Ascending aorta (tissue), 2 donors: Measurements from ENCODE around the gene POLR1A. TPM values are rescaled to one million over a fixed set of nuclear protein-coding genes. Genes with fewer than 3 reads are reported as not detected.

Experiments used
- DNase-seq, 2 donors: peaks; one replicate each; pipeline ENCODE4 v3.0.0-alpha.2; 2019; ENCODE audit warnings: low spot score in 2 of 2
- H3K27ac ChIP-seq, 2 donors: fragments of 200-600 bp; sonication (generic); one replicate each; pipeline ENCODE4 v1.5.1; 2016 to 2017; ENCODE audit warnings: mild to moderate bottlenecking in 1 of 2
- H3K27me3 ChIP-seq: fragments of 200-600 bp; sonication (generic); one replicate; pipeline ENCODE4 v1.5.1; 2017
- H3K36me3 ChIP-seq, 2 donors: fragments of 200-600 bp; sonication (generic); one replicate each; pipeline ENCODE4 v1.5.1; 2016
- H3K4me1 ChIP-seq, 2 donors: fragments of 200-600 bp; sonication (generic); one replicate each; pipeline ENCODE4 v1.5.1; 2016 to 2017; ENCODE audit warnings: mild to moderate bottlenecking in 1 of 2
- H3K4me3 ChIP-seq, 2 donors: fragments of 200-600 bp; sonication (generic); one replicate each; pipeline ENCODE4 v1.5.1; 2016 to 2017; ENCODE audit warnings: mild to moderate bottlenecking in 1 of 2
- H3K9me3 ChIP-seq, 2 donors: fragments of 200-600 bp; sonication (generic); one replicate each; pipeline ENCODE4 v1.5.1; 2016
- CTCF ChIP-seq, 3 experiments: fragments of 200-600 bp in 2 of 3; fragments of 450-650 bp in 1 of 3; sonication (generic) in 2 of 3; IDR thresholded peaks; one replicate each; pipeline ENCODE4 v1.5.1; 2016 to 2019; ENCODE audit warnings: antibody characterized with exemption in 3 of 3, mild to moderate bottlenecking in 1 of 3, moderate library complexity in 1 of 3
- intact Hi-C: fragments of 100-400 bp; cut with DNase I; formaldehyde crosslinking; loops from one replicate; pipeline ENCODE4 v1.15.1; 2023
- total RNA-seq: library from RNA; depleted of rRNA; stranded (reverse); fragments of >200 nt; gene quantifications from one replicate; pipeline ENCODE4 v1.1.0, GENCODE V29; 2016

Gene POLR1A
- total RNA-seq, 1 donor from 2014 or later = 8.0 TPM

DNA sequence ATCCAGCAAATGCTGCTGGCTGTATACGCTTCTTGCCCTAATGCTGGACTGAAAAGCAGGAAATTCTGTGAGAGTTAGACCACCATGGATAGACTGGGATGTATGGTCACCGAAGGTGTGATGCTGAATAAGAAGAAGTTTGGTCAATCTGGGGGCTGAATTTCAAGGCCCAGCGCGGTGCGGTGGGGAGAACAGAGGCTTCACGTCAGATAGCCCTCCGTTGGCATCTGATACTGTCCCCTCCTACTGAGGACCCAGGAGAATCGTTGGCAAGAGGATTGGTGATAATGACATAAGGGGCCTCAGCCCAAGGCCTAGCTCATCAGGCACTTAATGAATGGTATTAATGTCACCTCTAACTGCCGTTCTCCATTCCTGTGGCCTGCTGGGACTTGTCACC lies 119.6 kb downstream of the POLR1A start:
- no peaks in the 10 kb centered on the region for H3K9me3 ChIP-seq
- no peak overlapping the region for H3K4me3 ChIP-seq
- TF ChIP-seq CTCF (IDR thresholded peaks at IDR 0.05) = no peak
- no peaks in the 10 kb centered on the region for H3K36me3 ChIP-seq
- peaks cover 0 to 2% of the 10 kb centered on the region in 2 donors for H3K4me1 ChIP-seq
- H3K27me3 ChIP-seq = no peaks in the 10 kb centered on the region
- H3K27ac ChIP-seq = no peak overlapping the region
- intact Hi-C loops = no loop called here
- peak in 1 of 2 donors; percentile 58 for DNase-seq

DNA sequence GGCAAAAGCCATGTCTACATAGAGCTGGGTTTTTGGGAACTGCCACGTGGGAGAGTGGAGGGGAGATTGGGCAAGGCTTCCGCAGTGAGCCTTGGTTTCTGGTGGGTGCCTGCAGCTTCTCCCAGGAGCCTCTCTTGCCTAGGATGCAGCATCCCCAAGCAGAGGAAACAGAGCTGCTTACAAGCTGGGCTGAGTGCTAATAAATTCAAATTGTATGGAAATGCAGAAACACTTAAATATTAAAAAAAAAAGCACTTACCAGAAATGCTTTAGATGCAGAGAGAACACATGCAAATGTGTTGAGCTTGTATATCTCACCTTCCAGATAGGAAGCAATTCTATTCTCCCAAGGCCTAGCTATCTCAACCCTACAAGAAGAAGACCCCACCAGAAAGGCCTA lies 120.9 kb downstream of the POLR1A start:
- Histone ChIP-seq H3K9me3 (no peaks in the 10 kb centered on the region), H3K4me3 (no peak overlapping the region), H3K27ac (no peak overlapping the region), H3K36me3 (no peaks in the 10 kb centered on the region), H3K27me3 (no peaks in the 10 kb centered on the region), H3K4me1 (peaks cover 0 to 2% of the 10 kb centered on the region in 2 donors)
- intact Hi-C loops = no loop called here
- TF ChIP-seq CTCF (IDR thresholded peaks at IDR 0.05) = no peak
- DNase-seq = no peak

DNA sequence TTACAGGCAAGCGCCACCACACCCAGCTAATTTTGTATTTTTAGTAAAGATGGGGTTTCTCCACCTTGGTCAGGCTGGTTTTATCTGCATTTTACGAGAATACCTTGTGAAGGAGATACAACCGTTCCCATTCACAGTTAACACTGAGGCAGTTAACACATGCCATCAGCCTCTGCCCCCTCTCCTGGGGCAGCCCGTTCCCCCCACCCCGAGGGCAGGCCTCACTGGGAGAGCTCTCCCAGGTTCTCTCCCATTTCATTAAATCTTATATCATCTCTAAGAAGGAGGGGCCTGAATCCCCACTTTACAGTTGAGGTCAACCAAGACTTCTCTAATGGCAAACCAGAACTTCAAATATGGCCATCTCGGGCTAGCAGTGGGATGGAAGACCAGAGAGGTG lies 121.9 kb downstream of the POLR1A start:
- Histone ChIP-seq H3K4me1 (peaks cover 0 to 6% of the 10 kb centered on the region in 2 donors), H3K9me3 (no peaks in the 10 kb centered on the region), H3K4me3 (no peak overlapping the region), H3K36me3 (no peaks in the 10 kb centered on the region), H3K27me3 (no peaks in the 10 kb centered on the region), H3K27ac (no peak overlapping the region)
- intact Hi-C loops = no loop called here
- DNase-seq = no peak
- TF ChIP-seq CTCF (IDR thresholded peaks at IDR 0.05) = no peak

- DNase-seq = no peak
- H3K9me3 ChIP-seq = no peaks in the 10 kb centered on the region
- H3K36me3 ChIP-seq = no peaks in the 10 kb centered on the region
- peaks cover 0 to 10% of the 10 kb centered on the region in 2 donors for H3K4me1 ChIP-seq
- intact Hi-C loops = no loop called here
- H3K27me3 ChIP-seq = no peaks in the 10 kb centered on the region
- TF ChIP-seq CTCF (IDR thresholded peaks at IDR 0.05) = no peak
- H3K4me3 ChIP-seq = no peak overlapping the region
- no peak overlapping the region for H3K27ac ChIP-seq
Observed at GRCh38 chr2:85981579-85982247, 124.0 kb downstream of the POLR1A start.

- Histone ChIP-seq H3K27ac (no peak overlapping the region), H3K36me3 (no peaks in the 10 kb centered on the region), H3K4me1 (peaks cover 0 to 13% of the 10 kb centered on the region in 2 donors), H3K9me3 (no peaks in the 10 kb centered on the region), H3K27me3 (no peaks in the 10 kb centered on the region), H3K4me3 (no peak overlapping the region)
- TF ChIP-seq CTCF (IDR thresholded peaks at IDR 0.05) = no peak
- no peak for DNase-seq
- intact Hi-C loops = no loop called here
Observed at GRCh38 chr2:85978883-85979780, 126.6 kb downstream of the POLR1A start.
